HG03558 (cell line): ENCODE data around the gene SUSD2.
"Not testable (repeated sequence)": the region's sequence is repeated elsewhere in the genome, so short reads cannot be mapped to it uniquely, and the experiment has no call there.

ENCODE experiments used
- ATAC-seq: cut with Tn5 transposase; IDR thresholded peaks from one replicate; pipeline ENCODE4 v1.9.1; 2021; ENCODE audit warnings: moderate number of reproducible peaks; ENCODE audit not compliant: unreplicated experiment; ENCODE audit errors: extremely low read depth

Gene SUSD2

DNA sequence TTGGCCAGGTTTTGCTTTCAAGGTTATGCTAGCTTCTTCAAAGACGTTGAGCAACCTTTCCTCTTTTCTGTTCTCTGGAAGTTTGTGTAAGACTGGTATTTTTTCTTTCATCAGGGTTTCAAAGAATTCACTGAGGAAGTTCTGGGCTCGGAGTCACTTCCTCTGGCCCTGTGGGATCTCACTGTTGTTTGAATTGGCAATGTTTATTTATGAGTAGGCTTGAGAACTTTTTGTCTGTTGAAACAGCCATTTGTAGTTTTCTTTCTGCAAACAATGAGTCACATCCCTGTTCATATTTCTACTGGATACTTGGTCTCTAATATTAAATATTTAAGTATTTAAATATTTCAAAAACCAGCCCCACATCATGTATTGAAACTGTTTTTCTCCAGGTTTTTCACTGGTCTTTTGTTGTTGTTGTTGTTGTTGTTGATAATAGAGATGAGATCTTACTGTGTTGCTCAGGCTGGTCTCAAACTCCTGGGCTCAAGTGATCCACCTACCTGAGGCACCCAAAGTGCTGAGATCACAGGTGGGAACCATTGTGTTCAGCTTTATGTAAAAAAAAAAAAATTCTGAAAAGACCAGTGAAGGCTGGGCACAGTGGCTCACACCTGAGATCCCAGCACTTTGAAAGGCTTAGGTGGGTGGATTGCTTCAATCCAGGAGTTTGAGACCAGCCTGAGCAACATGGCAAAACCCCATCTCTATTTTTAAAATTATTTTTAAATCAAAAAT, 26.9 kb downstream of the SUSD2 start:
- no peak for ATAC-seq

DNA sequence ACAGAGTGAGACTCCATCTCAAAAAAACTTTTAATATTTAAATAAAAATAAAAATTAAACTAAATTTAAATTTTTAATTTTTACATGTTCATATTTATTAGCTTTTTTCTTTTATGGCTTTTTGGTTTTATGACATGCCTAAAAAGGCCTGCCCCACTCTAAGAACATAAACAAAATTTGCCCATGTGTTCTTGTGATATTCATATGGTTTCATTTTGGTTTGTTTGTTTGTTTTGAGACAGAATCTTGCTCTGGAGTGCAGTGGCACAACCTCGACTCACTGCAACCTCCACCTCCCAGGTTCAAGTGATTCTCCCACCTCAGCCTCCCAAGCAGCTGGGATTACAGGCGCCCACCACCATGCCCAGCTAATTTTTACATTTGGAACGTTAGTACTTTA, 27.7 kb downstream of the SUSD2 start:
- ATAC-seq: no peak

DNA sequence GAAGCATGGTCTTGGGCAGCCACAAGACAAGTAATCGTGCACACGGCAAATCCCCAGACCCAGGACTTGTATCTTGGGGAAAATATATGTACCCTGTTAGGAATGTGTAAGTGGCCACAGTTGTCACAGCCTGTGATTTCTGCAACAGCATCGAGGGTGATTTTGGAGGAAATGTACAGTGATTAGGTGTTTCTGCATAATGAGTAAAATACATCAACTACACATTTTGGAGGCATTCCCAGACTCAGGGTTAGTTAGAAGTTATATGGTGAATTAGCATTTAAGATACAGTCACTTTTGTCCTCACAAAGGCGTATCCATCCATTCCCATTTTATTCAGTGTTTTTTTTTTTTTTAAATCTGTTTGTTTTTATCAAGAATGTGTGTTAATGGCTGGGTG, 28.4 kb downstream of the SUSD2 start:
- ATAC-seq: no peak

DNA sequence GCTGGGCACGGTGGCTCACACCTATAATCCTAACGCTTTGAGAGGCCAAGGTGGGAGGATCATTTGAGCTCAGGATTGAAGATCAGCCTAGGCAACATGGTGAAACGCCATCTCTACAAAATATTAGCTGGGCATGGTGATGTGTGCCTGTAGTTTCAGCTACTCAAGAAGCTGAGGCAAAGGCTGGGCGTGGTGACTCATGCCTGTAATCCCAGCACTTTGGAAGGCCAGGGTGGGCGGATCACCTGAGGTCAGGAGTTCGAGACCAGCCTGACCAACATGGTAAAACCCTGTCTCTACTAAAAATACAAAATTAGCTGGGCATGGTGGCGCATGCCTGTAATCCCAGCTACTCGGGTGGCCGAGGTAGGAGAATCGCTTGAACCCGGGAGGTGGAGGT, 29.1 kb downstream of the SUSD2 start:
- ATAC-seq: not testable (repeated sequence)

DNA sequence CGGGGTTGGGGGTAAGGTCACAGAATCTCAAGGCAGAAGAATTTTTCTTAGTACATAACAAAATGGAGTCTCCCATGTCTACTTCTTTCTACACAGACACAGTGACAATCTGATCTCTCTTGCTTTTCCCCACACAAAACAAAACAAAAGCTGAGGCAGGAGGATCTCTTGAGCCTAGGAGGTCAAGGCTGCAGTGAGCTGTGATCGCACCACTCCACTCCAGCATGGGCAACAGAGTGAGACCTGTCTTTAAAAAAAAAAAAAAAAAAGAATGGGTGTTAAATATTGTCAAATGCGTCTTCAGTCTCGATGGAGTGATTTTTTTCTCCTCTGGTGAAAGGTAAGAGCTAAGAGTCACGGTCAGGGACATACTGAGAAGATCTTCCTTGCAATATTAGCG, 30.4 kb downstream of the SUSD2 start:
- ATAC-seq: not testable (repeated sequence)

DNA sequence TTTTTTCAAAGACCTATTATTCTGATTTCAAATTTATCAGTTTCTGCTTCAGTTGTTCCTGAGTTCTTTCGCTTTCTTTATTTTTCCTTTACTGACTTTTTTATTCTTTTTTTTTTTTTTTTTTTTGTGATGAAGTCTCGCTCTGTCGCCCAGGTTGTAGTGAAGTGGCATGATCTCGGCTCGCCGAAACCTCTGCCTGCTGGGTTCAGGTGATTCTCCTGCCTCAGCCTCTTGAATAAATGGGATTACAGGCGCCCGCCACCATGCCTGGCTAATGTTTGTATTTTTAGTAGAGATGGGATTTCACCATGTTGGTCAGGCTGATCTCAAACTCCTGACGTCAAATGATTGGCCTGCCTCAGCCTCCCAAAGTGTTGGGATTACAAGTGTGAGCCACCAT, 31.8 kb downstream of the SUSD2 start:
- not testable (repeated sequence) for ATAC-seq

DNA sequence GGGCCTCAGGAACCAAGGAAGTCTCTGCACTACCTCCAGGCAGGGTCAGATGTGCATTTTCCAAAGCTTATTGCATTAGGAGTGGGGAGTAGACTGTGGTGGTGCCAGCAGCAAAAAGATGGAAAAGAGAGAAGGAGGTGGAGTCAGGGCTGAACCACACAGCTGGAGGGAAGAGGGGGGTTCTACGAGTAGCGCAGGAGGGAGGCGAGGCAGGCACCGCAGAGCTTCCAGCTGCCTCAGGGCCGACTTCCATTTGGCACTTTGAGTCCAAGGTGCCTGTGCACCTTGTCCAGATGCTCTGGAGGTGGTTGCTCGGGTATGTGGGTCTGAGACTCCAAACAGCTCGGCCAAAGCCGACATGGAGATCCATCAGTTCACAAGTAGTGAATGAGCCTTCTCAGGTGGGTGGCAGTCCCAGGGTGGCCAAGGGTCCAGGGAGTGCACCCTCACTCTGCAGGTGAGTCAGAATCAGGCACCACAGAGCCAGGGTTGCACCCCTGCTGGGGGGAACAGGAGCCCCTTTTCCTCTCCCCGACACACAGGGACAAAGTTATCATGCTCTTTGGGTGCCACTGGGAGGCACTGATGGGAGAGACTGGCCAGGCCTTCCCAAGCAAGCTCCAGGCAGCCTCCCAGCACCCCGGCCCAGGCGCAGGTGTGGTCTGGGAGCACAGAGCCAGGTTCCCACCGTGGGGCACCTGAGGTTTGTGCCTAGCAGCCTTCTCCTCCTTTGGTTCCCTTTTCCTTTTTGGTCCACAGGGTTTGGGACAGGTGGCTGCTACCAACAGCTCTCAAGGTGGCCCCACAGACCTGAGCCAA, 33.4 kb downstream of the SUSD2 start:
- no peak for ATAC-seq

DNA sequence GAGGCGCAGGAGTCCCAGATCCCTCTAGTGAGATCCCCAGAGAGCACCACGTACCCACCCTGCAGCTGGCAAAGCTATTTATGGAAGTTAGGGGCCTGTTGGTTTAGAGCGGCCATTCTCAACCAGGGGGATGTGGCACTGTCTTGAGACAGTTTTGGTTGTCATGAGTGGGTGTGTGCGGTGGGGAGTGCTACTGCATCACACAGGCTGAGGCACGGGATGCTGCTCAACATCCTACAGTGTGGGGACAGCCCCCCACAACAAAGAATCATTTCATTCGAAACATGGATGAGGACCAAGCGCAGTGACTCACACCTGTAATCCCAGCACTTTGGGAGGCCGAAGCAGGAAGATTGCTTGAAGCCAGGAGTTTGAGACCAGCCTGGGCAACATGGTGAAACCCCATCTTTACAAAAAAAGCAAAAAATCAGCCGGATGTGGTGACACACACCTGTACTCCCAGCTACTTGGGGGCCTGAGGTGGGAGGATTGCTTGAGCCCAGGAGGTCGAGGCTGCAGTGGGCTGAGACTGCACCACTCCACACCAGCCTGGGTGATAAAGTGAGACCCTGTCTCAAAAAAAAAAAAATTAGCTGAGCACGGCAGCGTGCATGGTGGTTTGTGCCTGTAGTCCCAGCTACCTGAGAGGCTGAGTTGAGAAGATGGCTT, 35.4 kb downstream of the SUSD2 start:
- no peak for ATAC-seq

DNA sequence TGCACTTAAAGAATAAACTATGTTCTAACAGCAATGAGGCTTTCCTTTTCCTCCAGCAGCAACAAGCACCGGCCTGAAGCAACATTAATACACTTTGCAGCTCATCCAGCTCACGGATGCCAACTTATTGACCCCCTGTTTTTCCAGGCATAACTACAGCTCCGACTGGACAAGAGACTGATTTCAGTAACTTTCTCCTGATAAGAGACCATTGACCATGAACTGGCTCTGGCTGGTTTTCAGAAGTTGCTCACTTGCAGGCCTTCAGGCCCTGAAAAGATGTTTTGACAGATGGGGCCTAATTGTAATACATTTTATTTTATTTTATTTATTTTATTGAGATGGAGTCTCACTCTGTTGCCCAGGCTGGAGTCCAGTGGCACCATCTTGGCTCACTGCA, 36.1 kb downstream of the SUSD2 start:
- no peak for ATAC-seq

DNA sequence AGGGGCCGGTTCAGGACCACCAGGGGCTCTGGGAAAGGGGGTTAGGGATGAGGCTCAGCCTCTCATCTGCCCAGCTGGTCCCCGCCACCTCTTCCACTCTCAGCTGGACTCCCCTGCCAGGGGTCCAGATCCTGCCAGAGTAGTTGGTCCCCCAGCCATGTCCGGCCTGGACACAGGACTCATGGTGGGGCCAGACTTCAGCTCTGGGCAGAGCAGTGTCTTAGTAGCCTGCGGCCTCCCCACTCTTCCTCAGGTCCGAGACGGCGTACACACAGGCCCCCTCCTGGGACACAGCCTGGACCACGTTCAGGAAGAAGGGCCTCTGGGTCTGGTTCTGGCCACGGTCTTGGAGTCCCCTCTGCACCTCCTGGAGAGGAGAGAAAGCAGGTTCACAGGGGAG, 38.5 kb downstream of the SUSD2 start:
- ATAC-seq: no peak

DNA sequence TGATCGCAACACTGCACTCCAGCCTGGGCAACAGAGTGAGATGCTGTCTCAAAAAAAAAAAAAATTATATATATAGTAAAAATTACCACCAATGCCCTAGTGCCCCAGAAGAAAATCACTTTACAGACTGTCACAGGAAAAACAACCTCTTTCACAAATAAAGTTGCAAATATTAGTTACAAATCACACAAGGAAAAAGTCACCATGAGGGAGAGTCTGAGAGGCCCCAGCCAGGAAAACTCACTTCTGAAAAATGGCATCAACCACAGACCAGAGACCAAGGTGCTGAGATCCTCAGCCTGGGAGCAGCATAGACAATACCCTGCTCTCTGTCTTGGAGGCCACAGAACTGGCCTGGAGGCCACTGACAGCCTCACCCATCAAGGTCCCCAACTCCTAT, 43.2 kb downstream of the SUSD2 start:
- ATAC-seq: no peak

DNA sequence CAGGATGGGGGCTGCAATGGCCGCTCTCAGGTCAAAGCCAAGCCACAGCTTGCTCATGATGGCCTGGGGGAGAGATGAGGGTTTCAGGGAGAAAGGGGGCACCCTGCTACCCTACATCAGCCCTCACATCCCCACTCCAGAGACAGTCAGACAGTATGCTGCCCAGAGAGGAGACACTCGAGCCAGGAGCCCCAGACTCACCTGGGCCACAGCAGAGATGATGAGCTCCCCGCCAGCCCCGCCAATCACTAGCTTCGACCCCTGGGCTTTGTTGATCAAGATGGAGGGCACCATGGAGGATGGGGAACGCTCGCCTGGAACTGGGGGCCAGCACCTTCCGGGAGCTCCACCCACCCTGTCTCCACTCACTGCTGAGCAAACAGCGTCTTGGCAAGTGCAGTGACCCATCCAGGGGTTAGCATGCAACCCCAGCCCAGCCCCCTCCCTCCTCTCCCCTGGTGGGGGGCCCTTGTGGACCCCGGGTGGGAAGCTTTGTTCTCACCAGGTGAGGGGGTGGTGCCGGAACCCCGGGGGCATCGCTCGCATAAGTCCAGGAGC, 43.8 kb downstream of the SUSD2 start:
- ATAC-seq: no peak

DNA sequence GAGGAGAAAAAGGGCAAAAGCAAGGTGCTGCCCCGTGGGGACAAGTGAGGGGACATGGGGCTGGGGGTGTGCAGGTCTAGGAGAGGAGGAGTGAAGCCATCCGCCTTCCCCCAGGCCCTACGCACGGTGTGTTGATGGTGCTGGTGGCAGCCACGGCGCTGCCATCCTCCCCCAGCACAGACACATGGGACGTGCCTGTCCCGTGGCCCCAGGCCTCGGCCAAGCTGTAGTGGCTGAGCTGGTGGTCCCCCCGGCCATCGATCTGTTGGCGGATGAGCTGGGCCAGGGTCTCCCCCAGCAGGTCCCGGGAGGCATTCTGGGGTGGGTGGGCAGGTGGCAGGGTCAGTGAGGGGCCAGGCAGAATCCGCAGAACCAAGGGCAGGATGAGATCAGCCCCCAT, 44.7 kb downstream of the SUSD2 start:
- ATAC-seq: no peak

DNA sequence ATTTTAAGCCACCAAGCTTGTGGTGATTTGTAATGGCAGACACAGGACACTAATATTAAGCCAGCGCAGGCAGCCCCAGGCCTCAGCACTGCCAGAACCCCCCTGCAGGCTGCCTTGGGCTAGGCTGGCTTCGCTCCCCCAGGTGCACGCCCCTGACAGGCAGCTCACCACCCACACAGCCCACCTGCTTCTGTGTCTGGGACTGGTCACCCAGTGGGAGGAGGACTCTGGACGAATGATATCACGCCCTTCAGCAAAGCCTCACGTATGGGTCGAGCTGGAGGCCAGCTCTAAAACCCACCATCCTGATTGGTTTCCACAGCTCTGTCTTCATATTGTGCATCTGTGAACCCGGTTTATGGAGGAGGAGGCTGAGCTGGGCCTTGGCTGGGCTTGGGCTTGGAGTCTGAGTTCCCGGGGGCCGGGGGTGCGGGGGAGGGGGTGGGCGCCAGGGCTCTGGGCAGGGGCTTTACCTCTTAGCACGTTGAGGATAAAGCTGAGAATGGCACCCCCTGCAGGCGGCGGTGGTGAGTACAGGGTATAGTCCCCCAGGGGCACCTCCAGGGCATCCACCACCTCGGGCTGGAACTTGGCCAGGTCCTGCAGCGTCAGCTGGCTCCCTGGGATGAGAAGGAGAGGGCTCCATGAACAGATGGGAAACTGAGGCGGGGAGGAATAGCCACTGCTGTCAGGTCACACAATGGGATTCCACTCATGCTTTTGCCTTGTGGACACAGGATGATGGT, 49.8 kb downstream of the SUSD2 start:
- no peak for ATAC-seq

DNA sequence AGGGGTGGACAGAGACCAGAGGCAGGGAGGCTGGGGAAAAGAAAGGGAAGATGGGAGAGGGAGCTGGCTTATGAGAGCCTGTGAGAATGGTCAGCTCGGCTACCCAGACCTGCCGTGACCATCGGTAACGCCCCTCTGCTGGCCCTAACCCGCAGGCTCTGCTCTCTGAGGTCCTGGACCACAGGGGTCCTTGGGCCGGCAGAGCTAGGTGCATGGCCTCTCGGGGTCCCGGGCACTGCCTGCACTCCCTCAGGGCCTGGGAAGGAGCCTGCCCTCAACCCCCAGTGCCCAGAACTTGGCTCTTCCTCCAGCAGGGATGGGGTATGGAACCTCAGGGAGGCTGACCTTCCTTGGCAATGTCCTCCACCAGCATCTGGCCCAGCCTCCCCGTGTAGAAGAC, 50.4 kb downstream of the SUSD2 start:
- no peak for ATAC-seq

DNA sequence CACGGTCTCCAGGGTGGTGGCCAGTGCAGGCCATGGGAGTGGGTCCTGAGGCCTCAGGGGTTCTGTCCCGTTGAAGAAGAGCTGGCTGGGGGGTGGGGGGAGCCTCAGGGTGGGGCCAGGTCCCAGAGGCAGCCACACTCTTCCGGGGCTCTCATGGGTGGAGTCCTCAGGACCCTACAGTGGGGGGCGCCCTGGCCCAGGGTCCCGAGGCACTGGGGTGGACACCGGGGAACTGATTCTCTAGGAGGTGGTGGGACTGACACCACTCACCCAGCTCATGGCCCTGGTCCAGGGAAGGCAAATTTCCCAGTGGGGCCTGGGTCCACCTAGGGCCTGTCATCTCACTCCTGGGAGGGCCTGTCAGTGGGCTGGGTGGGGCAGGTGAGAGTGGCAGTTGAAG, 50.8 kb downstream of the SUSD2 start:
- ATAC-seq: no peak

DNA sequence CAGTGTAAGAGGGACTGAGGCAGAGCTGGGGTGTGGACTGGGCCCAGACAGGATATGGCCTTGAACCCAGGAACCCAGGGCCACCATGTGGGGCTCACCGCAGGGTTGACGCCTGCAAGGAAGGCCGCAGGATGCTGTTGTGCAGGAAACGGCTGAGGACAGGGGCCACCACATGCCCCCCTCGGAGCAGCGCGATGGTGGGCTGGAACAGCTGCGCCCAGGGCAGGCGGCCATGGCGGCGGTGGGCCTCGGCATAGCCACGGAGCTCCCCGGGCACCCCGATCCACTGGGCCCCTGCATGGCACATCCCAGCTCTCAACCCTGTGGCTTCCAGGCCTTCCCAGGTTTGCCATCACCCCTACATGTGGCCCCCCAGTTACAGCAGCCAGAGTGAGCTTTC, 51.4 kb downstream of the SUSD2 start:
- ATAC-seq: no peak

DNA sequence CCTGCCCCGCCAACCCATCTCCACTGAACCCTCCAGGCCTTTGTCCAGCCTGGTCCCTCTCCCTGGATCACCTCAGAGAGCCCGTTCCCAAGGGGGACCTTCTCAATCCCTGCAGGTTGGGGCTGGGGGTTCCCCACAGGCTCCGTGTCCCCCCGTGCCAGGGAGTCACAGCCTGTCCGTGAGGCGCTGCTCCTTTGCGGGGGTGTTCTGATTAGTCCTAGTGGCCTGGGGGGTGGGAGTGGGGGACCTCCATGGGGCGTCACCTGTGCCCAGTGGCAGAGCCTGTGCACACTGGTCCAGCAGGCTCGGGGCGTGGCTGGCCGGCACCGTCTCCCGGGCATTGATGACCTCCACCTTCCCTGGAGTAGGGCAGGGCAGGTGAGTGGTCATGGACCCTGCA, 51.9 kb downstream of the SUSD2 start:
- no peak for ATAC-seq

DNA sequence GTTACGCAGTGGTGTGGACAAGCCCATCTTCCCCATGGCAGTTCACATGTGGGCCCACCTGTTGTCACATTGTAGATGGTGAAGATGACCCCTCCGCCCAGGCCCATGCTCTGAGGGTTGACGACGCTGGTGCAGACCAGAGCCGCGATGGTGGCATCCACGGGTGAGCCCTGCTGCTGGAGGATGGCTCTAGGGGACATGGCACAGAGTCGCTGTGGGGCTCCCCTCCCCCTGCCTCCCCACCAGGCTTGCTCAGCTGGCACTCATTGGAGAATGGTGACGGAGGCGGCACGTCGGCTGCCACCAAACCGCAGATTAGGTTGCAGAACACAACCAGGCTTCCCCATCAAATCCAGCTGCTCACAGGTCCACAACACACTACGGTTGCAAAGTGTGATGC, 52.5 kb downstream of the SUSD2 start:
- no peak for ATAC-seq

DNA sequence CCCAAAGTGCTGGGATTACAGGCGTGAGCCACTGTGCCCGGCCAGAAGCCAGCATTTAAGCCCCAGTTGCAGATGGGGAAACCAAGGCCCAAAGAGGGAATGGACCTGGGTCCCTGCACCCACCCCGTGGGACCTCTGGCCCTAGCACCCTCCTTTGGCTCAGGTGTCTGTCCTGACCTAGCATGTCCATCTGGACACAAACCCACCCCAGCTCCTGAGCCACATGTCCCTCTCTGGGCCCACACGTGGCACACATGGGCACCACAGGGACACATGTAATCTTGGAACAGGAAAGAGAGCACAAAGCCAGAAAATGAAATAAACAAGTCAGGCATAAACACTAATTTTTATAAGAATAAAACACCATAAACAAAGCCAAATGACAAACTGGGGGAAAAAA, 54.0 kb downstream of the SUSD2 start:
- no peak for ATAC-seq
